Type B pancreatic cell (in vitro differentiated cells): ENCODE measurements around the gene F10. TPM values are rescaled to one million over a fixed set of nuclear protein-coding genes. Genes with fewer than 3 reads are reported as not detected.

ENCODE experiments used
- DNase-seq: peaks from one replicate; pipeline ENCODE4 v3.0.0; 2021; ENCODE audit warnings: mixed read lengths; ENCODE audit not compliant: unreplicated experiment; ENCODE audit errors: extremely low spot score
- H3K27ac Mint-ChIP-seq: 2 replicates; pipeline ENCODE4 v1.8.0; 2021; ENCODE audit warnings: mild to moderate bottlenecking, mixed read lengths
- H3K27me3 Mint-ChIP-seq: 2 replicates; pipeline ENCODE4 v1.8.0; 2021; ENCODE audit warnings: mixed read lengths
- H3K36me3 Mint-ChIP-seq: 2 replicates; pipeline ENCODE4 v1.8.0; 2021; ENCODE audit warnings: mixed read lengths
- H3K4me1 Mint-ChIP-seq: one replicate; pipeline ENCODE4 v1.8.0; 2021; ENCODE audit warnings: mixed read lengths; ENCODE audit not compliant: unreplicated experiment
- H3K4me3 Mint-ChIP-seq: 2 replicates; pipeline ENCODE4 v1.8.0; 2021; ENCODE audit warnings: mild to moderate bottlenecking, mixed read lengths
- H3K9me3 Mint-ChIP-seq: 2 replicates; pipeline ENCODE4 v1.8.0; 2021; ENCODE audit warnings: mixed read lengths
- total RNA-seq: library from RNA; stranded (reverse); gene quantifications from 2 replicates; pipeline ENCODE4 v1.2.1, GENCODE V29; 2021; ENCODE audit warnings: low replicate concordance
- TF ChIP-seq, protein P1 (sequence below): fragments of 200-600 bp; sonication (generic); conservative IDR thresholded peaks from 2 replicates; pipeline ENCODE4 v1.5.0; 2021; ENCODE audit warnings: antibody characterized with exemption, mild to moderate bottlenecking

F10 gene
- total RNA-seq, 1 donor from 2014 or later = 34.4 TPM

- TF ChIP-seq, protein P1, sequence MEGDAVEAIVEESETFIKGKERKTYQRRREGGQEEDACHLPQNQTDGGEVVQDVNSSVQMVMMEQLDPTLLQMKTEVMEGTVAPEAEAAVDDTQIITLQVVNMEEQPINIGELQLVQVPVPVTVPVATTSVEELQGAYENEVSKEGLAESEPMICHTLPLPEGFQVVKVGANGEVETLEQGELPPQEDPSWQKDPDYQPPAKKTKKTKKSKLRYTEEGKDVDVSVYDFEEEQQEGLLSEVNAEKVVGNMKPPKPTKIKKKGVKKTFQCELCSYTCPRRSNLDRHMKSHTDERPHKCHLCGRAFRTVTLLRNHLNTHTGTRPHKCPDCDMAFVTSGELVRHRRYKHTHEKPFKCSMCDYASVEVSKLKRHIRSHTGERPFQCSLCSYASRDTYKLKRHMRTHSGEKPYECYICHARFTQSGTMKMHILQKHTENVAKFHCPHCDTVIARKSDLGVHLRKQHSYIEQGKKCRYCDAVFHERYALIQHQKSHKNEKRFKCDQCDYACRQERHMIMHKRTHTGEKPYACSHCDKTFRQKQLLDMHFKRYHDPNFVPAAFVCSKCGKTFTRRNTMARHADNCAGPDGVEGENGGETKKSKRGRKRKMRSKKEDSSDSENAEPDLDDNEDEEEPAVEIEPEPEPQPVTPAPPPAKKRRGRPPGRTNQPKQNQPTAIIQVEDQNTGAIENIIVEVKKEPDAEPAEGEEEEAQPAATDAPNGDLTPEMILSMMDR = peak; percentile 55
- no peaks in the 10 kb centered on the region for H3K27me3 Mint-ChIP-seq
- H3K36me3 Mint-ChIP-seq = peaks cover 2% of the 10 kb centered on the region
- no peaks in the 10 kb centered on the region for H3K9me3 Mint-ChIP-seq
- no peak for DNase-seq
- H3K4me3 Mint-ChIP-seq = peak overlapping the region; percentile 1
- peaks cover 8% of the 10 kb centered on the region for H3K4me1 Mint-ChIP-seq
- H3K27ac Mint-ChIP-seq = peak overlapping the region; percentile 78
These were observed 38.3 kb upstream of the F10 start for GRCh38 chr13:113084094-113084942.

DNA sequence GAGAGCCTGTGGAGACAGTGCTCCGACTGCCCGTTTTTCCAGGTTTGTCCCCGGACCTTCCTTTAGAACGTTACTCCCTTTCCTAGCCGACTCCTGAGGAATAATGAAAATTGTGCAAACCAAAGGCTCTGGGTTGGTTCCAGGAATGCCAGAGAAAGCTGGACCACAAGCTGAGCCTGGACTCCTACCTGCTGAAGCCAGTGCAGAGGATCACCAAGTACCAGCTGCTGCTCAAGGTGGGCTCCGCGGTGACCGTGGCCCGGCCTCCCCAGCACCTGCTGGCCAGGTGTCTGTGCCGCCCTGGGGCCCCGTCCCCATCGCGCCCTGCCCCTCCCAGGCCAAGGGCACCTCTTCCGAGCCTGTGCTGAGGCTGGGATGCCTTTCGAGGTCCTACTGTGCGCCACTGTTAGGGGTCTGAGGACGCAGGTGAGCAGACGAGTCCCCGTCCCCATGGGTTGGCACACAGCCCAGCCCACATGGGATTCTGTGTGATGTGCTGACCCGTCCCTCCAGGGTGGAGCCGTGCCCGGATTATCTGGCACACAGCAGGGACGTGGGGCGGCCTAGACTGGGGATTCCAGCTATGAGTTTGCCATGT lies 37.6 kb upstream of the F10 start:
- peaks cover 10% of the 10 kb centered on the region for H3K4me1 Mint-ChIP-seq
- H3K36me3 Mint-ChIP-seq = no peaks in the 10 kb centered on the region
- TF ChIP-seq, protein P1 = no peak
- H3K9me3 Mint-ChIP-seq = no peaks in the 10 kb centered on the region
- H3K4me3 Mint-ChIP-seq = no peak overlapping the region
- H3K27me3 Mint-ChIP-seq = no peaks in the 10 kb centered on the region
- no peak overlapping the region for H3K27ac Mint-ChIP-seq
- DNase-seq = no peak

- no peaks in the 10 kb centered on the region for H3K27me3 Mint-ChIP-seq
- DNase-seq = no peak
- H3K27ac Mint-ChIP-seq = no peak overlapping the region
- no peaks in the 10 kb centered on the region for H3K36me3 Mint-ChIP-seq
- TF ChIP-seq, protein P1 = peak; percentile 15
- no peaks in the 10 kb centered on the region for H3K9me3 Mint-ChIP-seq
- no peak overlapping the region for H3K4me3 Mint-ChIP-seq
- peaks cover 10% of the 10 kb centered on the region for H3K4me1 Mint-ChIP-seq
These were observed 36.4 kb upstream of the F10 start for GRCh38 chr13:113086031-113086750.

DNA sequence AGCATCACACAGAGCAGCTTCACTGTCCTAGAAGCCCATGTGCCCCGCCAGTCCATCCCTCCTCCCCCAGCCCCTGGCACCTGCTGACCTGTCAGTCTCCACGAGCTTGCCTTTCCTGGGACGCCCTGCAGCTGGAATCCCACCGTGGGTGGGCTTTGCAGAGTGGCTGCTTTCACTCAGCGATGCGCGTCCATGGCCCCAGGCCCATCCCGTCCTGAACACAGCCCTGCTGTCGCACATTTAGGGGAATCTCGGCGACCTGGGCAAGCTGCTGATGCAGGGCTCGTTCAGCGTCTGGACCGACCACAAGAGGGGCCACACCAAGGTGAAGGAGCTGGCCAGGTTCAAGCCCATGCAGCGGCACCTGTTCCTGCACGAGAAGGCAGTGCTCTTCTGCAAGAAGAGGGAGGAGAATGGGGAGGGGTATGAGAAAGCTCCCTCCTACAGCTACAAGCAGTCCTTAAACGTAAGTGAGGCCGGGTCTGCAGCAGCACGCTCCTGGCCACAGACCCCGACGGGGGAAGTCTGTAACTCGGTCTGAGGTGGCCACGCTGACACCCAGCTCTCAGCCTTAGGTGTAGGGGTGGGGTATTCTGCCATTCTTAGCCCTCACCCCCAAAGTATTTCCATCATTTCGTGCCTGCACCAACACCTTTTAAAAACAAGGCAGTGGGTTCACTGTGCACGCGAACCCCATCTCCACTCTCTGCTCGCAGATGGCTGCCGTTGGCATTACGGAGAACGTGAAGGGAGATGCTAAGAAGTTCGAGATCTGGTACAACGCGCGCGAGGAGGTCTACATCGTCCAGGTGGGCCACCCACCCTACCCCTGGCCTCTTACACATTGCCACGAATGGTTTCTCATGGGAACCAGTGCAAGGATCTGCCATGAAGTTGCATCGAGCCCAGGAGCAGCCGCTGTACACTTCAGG lies 35.3 kb upstream of the F10 start:
- Mint-ChIP-seq H3K4me1 (peaks cover 10% of the 10 kb centered on the region), H3K9me3 (no peaks in the 10 kb centered on the region), H3K27ac (no peak overlapping the region), H3K27me3 (no peaks in the 10 kb centered on the region), H3K36me3 (no peaks in the 10 kb centered on the region), H3K4me3 (no peak overlapping the region)
- DNase-seq = no peak
- TF ChIP-seq, protein P1 = no peak
